NCI-H526 treated with DMSO at 0.1 percent for 48 hours (cell line): ENCODE results near the gene DUSP6.

Source experiments
- DNase-seq: peaks from one replicate; lab custom pipeline; 2025; lab: John Stamatoyannopoulos, UW

Gene DUSP6

DNA sequence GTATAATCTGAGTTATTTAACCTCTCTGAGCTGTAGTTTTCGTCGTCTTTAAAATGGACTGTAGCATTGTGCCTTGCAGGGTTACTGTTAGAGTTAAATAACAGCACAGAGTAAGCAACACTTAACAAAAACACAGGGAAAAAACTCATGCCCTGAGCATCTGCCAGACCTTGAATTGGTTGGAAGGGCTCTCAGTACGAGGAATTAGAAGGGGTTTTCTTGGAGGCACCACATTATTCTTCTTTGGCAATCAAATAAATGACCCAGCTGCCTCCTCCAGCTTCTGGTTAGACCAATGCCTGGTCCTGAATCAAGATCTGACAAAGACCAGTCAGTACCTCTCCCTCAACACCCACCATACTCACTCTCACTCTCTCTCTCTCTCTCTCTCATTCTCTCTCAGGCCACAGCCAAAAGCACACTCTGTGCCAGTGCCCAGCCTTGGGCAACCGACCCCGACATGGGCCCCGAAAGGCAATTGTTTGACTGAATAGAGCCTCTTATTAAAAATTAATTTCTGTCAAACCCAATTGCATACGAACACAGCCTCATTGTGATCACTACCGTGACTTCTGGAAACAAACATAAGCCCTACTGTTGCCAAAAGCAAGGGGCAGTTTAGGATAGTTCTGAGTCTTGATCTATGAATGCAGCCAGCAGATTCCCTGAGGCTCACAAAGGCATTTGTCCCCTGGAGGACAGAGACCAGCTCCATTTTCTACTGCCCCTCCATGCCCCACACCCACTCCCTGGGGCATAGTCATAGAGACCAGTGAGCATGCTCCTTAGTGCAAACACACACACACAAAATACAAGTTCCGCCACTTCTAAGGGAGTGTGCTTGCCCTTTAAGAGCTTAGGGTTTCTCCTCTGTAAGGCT is 23.9 kb downstream of the DUSP6 start:
- no peak for DNase-seq

GRCh38 chr12:89327486-89328094 is 24.7 kb downstream of the DUSP6 start:
- no peak for DNase-seq

- DNase-seq, result no peak
These were observed 25.9 kb downstream of the DUSP6 start for GRCh38 chr12:89326239-89327040.

DNA sequence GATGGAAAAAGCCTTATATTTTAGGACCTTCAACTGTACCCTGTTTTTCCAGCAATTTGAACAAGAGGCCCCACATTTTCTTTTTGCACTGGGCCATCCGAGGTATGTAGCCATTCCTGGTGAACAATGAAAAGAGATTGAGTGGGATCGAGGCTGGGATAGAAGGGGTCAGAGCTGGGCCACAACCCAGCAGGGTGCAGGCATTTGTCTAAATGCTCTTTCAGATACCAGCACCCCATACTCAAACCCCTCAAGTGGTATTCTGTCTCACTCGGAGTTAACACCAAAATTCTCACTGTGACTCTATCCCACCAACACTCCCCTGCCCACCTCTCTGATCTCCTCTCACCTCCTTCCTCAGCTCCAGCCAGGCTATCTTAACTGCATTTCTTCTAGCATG is 26.8 kb downstream of the DUSP6 start:
- no peak for DNase-seq

DNA sequence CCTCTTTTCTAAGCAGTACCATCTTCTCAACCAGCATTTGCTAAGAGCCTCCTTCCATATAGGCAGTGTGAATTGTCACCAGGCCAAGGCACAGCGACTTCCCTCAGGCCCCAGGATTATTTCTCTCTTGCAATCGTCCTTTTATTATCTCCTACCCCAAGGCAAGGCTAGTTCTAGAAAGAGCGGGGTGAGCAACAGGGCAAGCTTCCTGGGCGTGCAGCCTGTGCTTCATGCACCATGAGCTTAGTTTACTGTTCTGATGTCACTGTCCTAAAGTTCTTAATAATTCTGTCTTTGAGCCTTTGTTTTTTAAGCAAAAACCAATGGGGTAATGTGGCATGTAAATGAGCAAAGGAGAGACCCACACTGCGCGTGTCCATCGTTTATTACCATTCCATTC is 27.9 kb downstream of the DUSP6 start:
- DNase-seq, result no peak

- DNase-seq, result no peak
These were observed 28.6 kb downstream of the DUSP6 start for GRCh38 chr12:89323568-89324218.

DNA sequence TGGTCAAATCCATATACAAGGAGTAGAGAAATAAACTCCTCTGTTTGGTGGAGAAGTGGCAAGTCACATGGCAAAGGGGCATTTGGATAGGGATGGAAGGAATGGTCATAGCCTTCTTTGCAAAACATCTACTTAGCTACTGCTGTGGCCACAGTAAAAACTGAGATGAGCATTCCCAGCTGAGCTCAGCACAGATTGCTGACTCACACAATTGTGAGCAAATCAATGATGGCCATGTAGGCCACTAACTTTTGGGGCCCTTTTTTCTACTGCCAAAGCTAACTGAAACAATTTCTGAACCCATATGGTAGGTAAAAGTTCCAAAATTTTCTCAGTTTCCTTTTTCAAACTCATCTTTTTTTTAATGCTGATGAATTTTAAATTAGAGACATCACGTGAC is 31.6 kb downstream of the DUSP6 start:
- DNase-seq, result no peak

GRCh38 chr12:89319606-89320005 is 32.7 kb downstream of the DUSP6 start:
- no peak for DNase-seq

DNA sequence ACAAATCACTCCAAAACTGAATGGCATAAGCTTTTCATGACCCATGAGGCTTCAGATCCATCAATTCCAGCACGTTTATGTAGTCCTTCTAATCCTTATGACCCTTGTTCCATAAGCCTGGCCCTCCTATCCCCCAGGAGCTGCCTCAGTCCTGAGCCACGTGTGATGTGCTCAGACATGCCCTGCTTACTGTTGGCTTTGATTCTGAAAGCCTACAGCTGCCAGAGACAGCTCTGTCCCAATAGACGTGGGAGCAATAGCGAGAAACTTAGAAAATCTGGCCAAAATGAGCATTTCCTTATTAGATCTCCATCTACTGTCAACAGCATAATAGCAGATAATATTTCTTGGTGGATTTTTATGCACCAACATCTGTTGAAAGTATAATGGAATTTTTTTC is 33.2 kb downstream of the DUSP6 start:
- DNase-seq, result no peak

DNA sequence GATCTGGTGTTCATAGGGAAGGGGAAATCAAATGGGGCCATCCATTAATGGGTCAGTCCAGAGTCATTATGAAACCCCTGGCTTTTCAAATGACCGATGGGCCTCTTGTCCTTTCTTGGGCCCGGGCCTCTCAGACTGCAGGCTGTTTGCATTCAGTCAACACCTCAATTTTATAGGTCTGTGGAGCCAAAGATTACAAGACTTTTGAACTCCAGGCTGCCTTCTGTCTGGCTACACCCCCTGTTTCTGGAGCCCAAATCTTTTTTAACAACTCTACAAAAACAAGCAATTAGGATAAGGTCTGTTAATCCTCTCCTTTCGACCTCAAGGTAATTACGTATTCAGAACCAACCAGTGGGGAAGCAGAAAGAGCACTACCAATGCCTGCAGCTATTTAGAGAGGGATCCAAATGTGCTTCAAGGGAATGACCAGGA is 35.6 kb downstream of the DUSP6 start:
- DNase-seq, result no peak

GRCh38 chr12:89314060-89314761 is 38.1 kb downstream of the DUSP6 start:
- DNase-seq, result no peak

DNA sequence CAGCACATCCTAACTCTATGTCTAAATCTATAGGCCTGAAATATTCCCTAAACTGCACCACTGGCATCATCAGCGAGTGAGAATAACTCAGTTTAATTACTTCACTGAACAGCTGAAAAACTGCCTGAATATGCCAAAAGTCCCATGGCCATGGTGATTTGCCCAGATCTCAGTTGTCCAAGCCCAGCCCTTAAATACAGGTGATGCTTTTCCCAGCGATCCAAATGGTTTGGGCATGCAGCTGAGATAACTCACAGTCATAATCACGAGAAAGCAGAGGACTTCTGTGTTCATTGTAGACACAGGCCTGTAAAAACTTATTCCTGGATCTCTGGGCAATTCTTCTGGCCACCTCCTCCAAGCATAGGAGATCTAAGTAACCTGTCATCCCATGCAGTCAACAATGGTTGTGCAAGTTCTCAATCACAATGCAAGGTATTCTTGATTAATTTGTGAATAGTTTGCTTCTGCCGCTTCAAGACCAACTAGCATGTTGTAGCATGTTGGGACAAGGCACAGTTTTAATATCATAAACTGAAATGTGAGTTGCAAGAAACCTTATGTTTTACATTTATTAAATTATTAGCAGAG is 40.5 kb downstream of the DUSP6 start:
- DNase-seq, result no peak

DNA sequence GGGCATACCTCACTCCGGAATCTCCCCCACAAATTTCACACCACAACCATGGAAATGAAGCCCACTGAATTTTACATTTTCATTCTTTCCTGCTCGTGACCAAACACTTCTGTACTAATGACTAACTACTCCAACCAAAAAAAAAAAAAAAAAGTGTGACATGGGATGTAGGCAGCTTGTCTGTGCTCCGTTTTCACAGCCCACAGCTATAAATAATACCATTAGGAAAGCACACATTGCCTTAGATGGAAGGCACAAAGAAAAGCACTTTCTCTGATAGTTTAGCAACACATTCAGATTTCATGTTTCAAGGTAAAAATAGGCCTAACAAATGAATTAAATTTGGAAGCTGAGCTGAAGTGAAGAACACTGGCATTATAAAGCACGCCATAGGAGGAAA is 42.5 kb downstream of the DUSP6 start:
- DNase-seq, result no peak

- DNase-seq, result no peak
These were observed 42.9 kb downstream of the DUSP6 start for GRCh38 chr12:89309440-89309802.

- no peak for DNase-seq
These were observed 44.6 kb downstream of the DUSP6 start for GRCh38 chr12:89307474-89308253.

- DNase-seq, result no peak
These were observed 45.4 kb downstream of the DUSP6 start for GRCh38 chr12:89306827-89307473.

DNA sequence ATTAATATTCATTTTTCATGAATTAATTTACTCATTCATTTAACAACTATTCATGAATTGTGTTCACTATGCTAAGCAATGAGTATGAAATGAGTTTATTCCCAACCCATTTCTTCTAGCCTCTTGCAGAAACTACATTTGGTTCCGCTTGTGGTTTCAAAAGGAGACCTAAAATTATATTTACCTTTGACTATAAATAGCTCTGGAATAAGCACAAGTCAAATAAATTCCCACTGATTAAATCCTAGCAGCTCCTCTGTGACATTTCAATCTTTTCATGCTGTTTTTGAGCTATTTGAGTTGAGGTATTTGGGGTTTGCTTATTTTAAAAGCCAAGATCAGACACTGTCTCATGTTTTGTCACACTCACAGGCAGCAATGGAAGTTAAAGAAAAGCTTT is 46.9 kb downstream of the DUSP6 start:
- DNase-seq, result no peak

DNA sequence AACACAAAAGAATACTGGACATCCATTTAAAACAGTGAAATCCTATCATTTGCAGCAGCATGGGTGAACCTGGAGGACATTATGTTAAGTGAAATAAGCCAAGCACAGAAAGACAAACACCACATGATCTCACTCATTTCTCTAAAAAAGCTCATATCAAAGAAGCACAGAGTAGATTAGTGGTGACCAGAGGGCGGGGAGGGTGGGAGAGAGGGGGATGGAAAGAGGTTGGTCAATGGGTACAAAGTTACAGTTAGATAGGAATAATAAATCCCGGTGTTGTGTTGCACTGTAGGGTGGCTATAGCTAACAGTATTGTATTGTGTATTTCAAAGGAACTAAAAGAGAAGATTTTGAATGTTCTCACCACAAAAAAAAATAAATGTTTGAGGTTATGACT is 52.4 kb downstream of the DUSP6 start:
- DNase-seq, result no peak

- no peak for DNase-seq
These were observed 52.9 kb downstream of the DUSP6 start for GRCh38 chr12:89299417-89299816.
